SKM-1 treated with dmso at 0.1 percent for 144 hours (cell line): ENCODE results near the gene PLCG2.

Experiments
- DNase-seq: peaks from one replicate; lab custom pipeline; 2025; ENCODE audit not compliant: unreplicated experiment; lab: John Stamatoyannopoulos, UW

Gene PLCG2

GRCh38 chr16:81841722-81842121 is 62.6 kb downstream of the PLCG2 start:
- no peak for DNase-seq

- DNase-seq, result no peak
Observed at GRCh38 chr16:81842564-81843242, 63.6 kb downstream of the PLCG2 start.

GRCh38 chr16:81843243-81843582 is 64.1 kb downstream of the PLCG2 start:
- no peak for DNase-seq

- no peak for DNase-seq
Observed at GRCh38 chr16:81843683-81844082, 64.6 kb downstream of the PLCG2 start.

GRCh38 chr16:81846105-81846504 is 67.0 kb downstream of the PLCG2 start:
- DNase-seq, result no peak

GRCh38 chr16:81848306-81848853 is 69.3 kb downstream of the PLCG2 start:
- no peak for DNase-seq

- DNase-seq, result no peak
Observed at GRCh38 chr16:81850197-81850944, 71.3 kb downstream of the PLCG2 start.

GRCh38 chr16:81852347-81852746 is 73.3 kb downstream of the PLCG2 start:
- DNase-seq, result no peak

DNA sequence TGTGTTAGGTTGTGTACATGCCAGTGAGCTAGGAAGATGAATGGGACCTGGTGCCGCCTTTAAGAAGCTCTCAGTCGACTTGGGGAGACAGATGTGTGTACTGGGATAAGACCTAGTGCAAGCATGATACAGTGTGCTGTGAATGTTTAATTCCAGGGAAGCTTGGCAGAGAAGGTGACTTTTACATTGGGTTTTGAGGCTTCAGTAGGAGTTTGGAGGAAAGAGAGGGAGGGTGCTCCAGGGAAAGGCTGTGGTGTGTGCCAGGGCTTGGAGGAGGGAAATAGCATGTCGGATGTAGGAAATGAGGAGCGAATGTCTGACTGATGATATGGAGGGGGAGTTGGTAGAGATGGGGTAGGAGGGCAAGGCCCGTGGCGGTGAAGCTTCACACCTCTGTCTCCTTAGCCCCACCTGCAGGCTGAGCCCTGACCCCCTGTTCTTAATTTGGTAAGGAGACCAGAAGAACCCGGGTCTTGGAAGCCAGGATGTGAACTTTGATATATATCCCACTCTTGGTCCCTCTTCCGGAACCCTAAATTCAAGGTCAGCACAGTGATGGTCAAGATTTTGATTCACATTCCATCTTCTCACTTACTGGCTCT is 76.6 kb downstream of the PLCG2 start:
- DNase-seq, result no peak

- no peak for DNase-seq
Observed at GRCh38 chr16:81860287-81861266, 81.5 kb downstream of the PLCG2 start.

- DNase-seq, result no peak
Observed at GRCh38 chr16:81861503-81861902, 82.4 kb downstream of the PLCG2 start.

GRCh38 chr16:81861915-81862314 is 82.8 kb downstream of the PLCG2 start:
- no peak for DNase-seq

DNA sequence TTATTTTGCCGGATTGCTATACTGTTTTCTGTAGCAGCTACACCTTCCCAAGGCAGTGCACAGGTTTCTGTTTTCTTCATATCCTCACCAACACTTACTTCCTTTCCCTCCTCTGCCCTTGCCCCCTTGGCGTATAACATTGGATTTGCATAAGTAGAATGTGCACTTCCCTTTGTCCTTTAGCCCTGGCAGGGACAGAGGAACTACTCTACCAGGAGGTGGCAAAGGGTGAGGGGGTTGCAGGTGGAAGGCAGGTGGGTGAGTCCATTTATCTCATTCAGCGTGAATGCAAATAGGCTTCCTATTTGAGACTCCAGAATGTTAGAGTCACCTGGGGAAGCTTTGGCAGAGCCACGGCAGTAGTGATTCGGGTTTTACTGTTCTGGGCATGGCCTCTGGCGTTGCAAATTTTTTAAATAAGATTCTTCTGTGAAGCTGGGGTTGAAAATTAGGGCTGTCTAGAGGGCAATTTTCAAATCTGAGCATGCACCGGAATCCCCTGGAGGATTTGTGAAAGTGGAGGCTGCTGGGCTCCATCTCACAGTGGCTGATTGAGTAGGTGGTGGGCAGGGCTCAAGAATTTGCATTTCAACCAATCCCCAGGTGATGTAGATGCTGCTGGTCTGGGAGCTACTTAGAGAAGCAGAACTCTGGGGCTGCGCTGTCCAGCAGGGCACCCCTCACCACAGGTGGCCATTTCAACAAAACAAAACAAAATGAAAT is 84.7 kb downstream of the PLCG2 start:
- DNase-seq, result no peak

DNA sequence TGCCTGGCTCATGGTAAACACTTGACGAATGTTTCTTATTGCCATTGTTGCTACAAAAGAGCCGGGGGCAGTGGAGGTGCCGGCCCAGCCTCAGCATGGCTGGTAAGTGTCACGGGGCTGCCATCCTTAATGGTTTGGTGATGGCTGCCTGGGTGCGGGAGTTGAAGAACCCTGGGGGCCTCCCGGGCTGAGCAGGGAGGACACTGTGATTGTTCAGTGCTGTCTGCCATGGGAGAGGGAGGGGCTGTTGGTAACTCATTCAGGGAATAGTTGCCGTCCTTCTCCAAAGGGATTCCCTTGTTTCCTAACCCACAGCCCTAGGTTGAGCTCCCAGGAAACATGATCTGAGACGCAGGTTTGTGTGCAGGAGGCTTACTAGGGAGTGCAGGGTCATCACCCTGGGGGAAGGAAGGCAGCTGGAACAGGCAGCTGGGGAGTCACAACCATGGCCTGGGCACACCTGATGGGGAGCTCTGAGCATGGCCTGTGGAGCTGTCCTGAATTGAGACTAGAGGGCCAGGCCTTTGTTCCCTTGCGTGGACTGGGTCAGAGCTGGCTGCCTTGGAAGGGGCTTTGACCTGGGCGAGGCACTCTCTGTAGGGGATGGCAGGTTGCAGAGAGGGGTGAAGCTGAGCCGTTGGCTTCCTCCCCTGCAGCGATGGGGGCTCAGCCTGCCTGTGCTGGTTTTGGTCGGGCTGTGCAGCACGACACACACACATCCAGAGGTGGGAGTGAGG is 85.7 kb downstream of the PLCG2 start:
- DNase-seq, result no peak

DNA sequence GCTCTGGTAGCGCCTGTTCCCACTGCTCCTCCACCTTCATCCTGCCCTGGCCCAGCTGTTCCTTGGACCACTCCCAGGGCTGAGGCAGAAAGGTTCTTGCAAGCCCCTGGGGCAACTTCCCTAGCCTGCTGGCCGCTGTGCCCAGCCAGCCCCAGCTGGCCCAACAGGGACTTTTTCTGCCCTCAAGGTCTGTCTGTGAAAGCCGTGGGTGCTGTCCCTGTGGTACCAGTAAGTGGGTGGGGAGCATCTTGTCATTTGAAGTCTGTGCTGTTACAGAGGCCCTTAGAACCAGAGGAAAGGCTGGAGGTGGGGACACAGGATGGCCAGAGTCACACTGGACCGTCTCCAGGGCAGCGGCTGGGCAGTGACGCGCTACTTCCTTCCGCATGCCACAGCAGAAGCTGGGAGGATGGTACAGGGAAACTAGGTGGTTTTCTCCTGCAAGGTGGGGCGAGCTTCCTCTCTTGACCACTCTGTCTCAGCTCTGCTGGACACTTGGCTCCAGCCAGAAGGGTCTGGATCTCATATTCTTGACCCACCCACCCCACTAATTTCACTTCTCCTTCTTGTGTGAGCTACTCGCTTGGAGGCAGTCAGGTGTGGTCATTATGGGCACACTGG is 87.8 kb downstream of the PLCG2 start:
- no peak for DNase-seq

- DNase-seq, result no peak
Observed at GRCh38 chr16:81868057-81868748, 89.1 kb downstream of the PLCG2 start.

GRCh38 chr16:81869326-81869725 is 90.2 kb downstream of the PLCG2 start:
- DNase-seq, result no peak

GRCh38 chr16:81873206-81873605 is 94.1 kb downstream of the PLCG2 start:
- DNase-seq, result no peak
